Stimulated activated CD8-positive, alpha-beta memory T cell treated with anti-CD3 and anti-CD28 coated beads, Interleukin-7, amount 100 ng/mL, for 48 hours (primary cell): ENCODE results near the gene NPAS4.

ENCODE experiments used
- DNase-seq, 2 donors: peaks; one replicate each; pipeline ENCODE4 v3.0.0-alpha.2; 2020; ENCODE audit warnings: low read depth in 1 of 2; ENCODE audit errors: extremely low read depth in 1 of 2

Gene NPAS4

GRCh38 chr11:66473608-66474515, 53.0 kb downstream of the NPAS4 start:
- DNase-seq = no peak

- no peak for DNase-seq
Observed at GRCh38 chr11:66475349-66476172, 54.7 kb downstream of the NPAS4 start.
